ENCODE data around the gene SUSD1.

DNA sequence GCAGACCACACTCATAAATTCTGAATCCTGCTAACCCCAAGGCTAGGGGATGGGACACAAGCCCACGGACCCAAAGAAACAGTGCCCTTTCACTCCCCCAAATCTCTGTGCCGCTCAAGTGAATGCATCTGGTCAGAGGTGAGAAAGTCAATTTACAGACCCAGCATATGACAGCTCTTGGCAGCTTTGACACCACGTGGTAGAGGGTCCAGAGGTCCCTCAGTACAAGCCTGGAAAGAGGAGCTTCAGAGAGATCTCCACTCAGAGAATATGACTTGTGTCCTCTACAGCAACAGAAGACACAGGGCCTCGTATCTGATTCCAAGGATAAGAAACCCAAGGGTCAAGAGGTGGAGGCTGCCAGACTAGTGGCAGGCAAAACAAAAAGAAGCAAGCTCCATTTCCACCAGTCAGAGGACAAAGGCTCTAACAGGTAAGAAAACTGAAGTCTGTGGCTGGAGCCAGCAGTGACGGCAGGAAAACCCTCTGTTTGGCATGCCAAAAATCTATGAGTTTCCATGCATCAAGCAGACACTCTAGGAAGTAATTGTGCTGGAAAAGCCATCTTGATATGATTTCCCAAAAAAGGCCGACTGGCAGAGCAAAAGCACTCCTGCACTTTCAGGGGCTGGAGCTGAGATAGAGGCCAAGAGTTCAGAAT, 139.8 kb downstream of the SUSD1 start:
- TF ChIP-seq POLR2AphosphoS5 (IDR thresholded peaks at IDR 0.05; ENCODE audit: low read depth, low read length) (no peak), TAF1 (IDR thresholded peaks at IDR 0.05; ENCODE audit: low read depth, low read length) (no peak), PAX5 (IDR thresholded peaks at IDR 0.05; ENCODE audit: insufficient read depth, low read length, severe bottlenecking) (no peak), POLR2A (IDR thresholded peaks at IDR 0.05; ENCODE audit: low read depth, low read length) (no peak; the same call in none of the 2 replicates)
